Lower leg skin (tissue), 4 donors: ENCODE measurements around the gene CHST4. TPM values are rescaled to one million over a fixed set of nuclear protein-coding genes. Genes with fewer than 3 reads are reported as not detected.

ENCODE experiments used
- DNase-seq, 2 donors: peaks; one replicate each; pipeline ENCODE4 v3.0.0-alpha.2; 2019; ENCODE audit warnings: low spot score in 2 of 2
- H3K4me3 ChIP-seq: fragments of 200-600 bp; sonication (generic); 2 replicates; pipeline ENCODE4 v1.5.1; 2017; ENCODE audit warnings: mild to moderate bottlenecking, low read depth; ENCODE audit not compliant: poor library complexity, severe bottlenecking
- CTCF ChIP-seq, 3 donors: fragments of 450-650 bp; IDR thresholded peaks; one replicate each; pipeline ENCODE4 v1.5.1; 2016; ENCODE audit warnings: antibody characterized with exemption in 3 of 3, mild to moderate bottlenecking in 3 of 3, moderate library complexity in 2 of 3
- POLR2A ChIP-seq, 2 donors: fragments of 450-650 bp; IDR thresholded peaks; one replicate each; pipeline ENCODE4 v1.6.1; 2016 to 2017; ENCODE audit warnings: antibody characterized with exemption in 2 of 2, mild to moderate bottlenecking in 1 of 2, moderate library complexity in 1 of 2
- WGBS, 2 donors: methylation state at CpG; one replicate each; pipeline ENCODE4 v1.1.5; 2018; 5-methylcytosine and 5-hydroxymethylcytosine counted together
- intact Hi-C: fragments of 100-400 bp; cut with DNase I; formaldehyde crosslinking; loops from one replicate; pipeline ENCODE4 v1.15.0; 2023; ENCODE audit warnings: low total_unique reads
- total RNA-seq, 4 donors: library from RNA; depleted of rRNA; stranded (reverse); fragments of >200 nt; gene quantifications; one replicate each; pipeline ENCODE4 v1.1.0, GENCODE V29; 2016

CHST4 gene
- total RNA-seq, 4 donors from 2014 or later, result not detected

- H3K4me3 ChIP-seq, result no peak overlapping the region
- 74 to 82% methylated on average over 5 of the region's 5 CpGs for WGBS, 2 donors
- intact Hi-C loops, result loop anchor here (10.0 kb wide), 1 partner anchor 90 kb away; no protein-coding TSS in a partner anchor
- DNase-seq, result no peak
- TF ChIP-seq POLR2A (IDR thresholded peaks at IDR 0.05) (no peak), CTCF (IDR thresholded peaks at IDR 0.05) (no peak)
Measured at GRCh38 chr16:71504901-71505300, 21.3 kb upstream of the CHST4 start.

- intact Hi-C loops, result loop anchor here (10.0 kb wide), 1 partner anchor 92 kb away; no protein-coding TSS in a partner anchor
- TF ChIP-seq CTCF (IDR thresholded peaks at IDR 0.05), result no peak
- TF ChIP-seq POLR2A (IDR thresholded peaks at IDR 0.05), result no peak
Measured at GRCh38 chr16:71507061-71507460, 19.2 kb upstream of the CHST4 start.

GRCh38 chr16:71513302-71513701 is 12.9 kb upstream of the CHST4 start:
- H3K4me3 ChIP-seq, result no peak overlapping the region
- no peak for DNase-seq
- TF ChIP-seq POLR2A (IDR thresholded peaks at IDR 0.05), result no peak
- no peak for TF ChIP-seq CTCF (IDR thresholded peaks at IDR 0.05)
- WGBS, 2 donors, result 0 to 100% methylated on average over 1 of the region's 1 CpG
- intact Hi-C loops, result no loop called here

More at GRCh38 chr16:71507061-71507460, 19.2 kb upstream of the CHST4 start:
- H3K4me3 ChIP-seq, result no peak overlapping the region
- 48 to 66% methylated on average over 1 of the region's 1 CpG for WGBS, 2 donors
- DNase-seq, result no peak

- whole genome bisulfite sequencing, 2 donors, result 78 to 83% methylated on average over 7 of the region's 7 CpGs
- TF ChIP-seq POLR2A (IDR thresholded peaks at IDR 0.05) (no peak), CTCF (IDR thresholded peaks at IDR 0.05) (no peak)
Measured at GRCh38 chr16:71514476-71514875, 11.8 kb upstream of the CHST4 start.

GRCh38 chr16:71515026-71515425 is 11.2 kb upstream of the CHST4 start:
- no peak for DNase-seq
- TF ChIP-seq CTCF (IDR thresholded peaks at IDR 0.05), result no peak
- no peak for TF ChIP-seq POLR2A (IDR thresholded peaks at IDR 0.05)
- H3K4me3 ChIP-seq, result no peak overlapping the region
- intact Hi-C loops, result no loop called here
- WGBS, 2 donors, result 76 to 78% methylated on average over 3 of the region's 3 CpGs

More at GRCh38 chr16:71514476-71514875, 11.8 kb upstream of the CHST4 start:
- intact Hi-C loops, result no loop called here
- H3K4me3 ChIP-seq, result no peak overlapping the region
- no peak for DNase-seq

- DNase-seq, result no peak
- intact Hi-C loops, result no loop called here
- 59 to 61% methylated on average over 3 of the region's 3 CpGs for WGBS, 2 donors
- H3K4me3 ChIP-seq, result no peak overlapping the region
- TF ChIP-seq POLR2A (IDR thresholded peaks at IDR 0.05), result no peak
- TF ChIP-seq CTCF (IDR thresholded peaks at IDR 0.05), result no peak
Measured at GRCh38 chr16:71520550-71520949, 5.7 kb upstream of the CHST4 start.
